Mesodermal cell (in vitro differentiated cells): Measurements from ENCODE around the gene SLC9A3.

Source experiments
- H3K27ac ChIP-seq: 2 replicates; pipeline ENCODE4 v1.7.0; 2013; ENCODE audit warnings: mild to moderate bottlenecking, low read depth, low read length, moderate library complexity; ENCODE audit not compliant: severe bottlenecking
- H3K36me3 ChIP-seq: 2 replicates; pipeline ENCODE4 v1.7.1; 2013; ENCODE audit warnings: mild to moderate bottlenecking, low read length, moderate library complexity; ENCODE audit not compliant: control insufficient read depth, insufficient read depth
- H3K4me1 ChIP-seq: one replicate; pipeline ENCODE4 v1.7.1; 2013; ENCODE audit warnings: mild to moderate bottlenecking, low read length; ENCODE audit not compliant: insufficient read depth, control insufficient read depth, poor library complexity, severe bottlenecking
- H3K4me3 ChIP-seq: 2 replicates; pipeline ENCODE4 v1.7.0; 2013; ENCODE audit warnings: low read length, control low read depth, mild to moderate bottlenecking; ENCODE audit not compliant: insufficient read depth, poor library complexity, severe bottlenecking; ENCODE audit errors: extremely low read depth
- H3K9me3 ChIP-seq: 2 replicates; pipeline ENCODE4 v1.7.1; 2013; ENCODE audit warnings: mild to moderate bottlenecking, low read length, moderate library complexity; ENCODE audit not compliant: control insufficient read depth
- WGBS, 2 experiments: methylation state at CpG; one replicate each; pipeline ENCODE4 v1.1.5; 2013; ENCODE audit warnings: missing lambda C conversion rate in 2 of 2; ENCODE audit not compliant: insufficient coverage in 2 of 2; 5-methylcytosine and 5-hydroxymethylcytosine counted together

Gene SLC9A3

DNA sequence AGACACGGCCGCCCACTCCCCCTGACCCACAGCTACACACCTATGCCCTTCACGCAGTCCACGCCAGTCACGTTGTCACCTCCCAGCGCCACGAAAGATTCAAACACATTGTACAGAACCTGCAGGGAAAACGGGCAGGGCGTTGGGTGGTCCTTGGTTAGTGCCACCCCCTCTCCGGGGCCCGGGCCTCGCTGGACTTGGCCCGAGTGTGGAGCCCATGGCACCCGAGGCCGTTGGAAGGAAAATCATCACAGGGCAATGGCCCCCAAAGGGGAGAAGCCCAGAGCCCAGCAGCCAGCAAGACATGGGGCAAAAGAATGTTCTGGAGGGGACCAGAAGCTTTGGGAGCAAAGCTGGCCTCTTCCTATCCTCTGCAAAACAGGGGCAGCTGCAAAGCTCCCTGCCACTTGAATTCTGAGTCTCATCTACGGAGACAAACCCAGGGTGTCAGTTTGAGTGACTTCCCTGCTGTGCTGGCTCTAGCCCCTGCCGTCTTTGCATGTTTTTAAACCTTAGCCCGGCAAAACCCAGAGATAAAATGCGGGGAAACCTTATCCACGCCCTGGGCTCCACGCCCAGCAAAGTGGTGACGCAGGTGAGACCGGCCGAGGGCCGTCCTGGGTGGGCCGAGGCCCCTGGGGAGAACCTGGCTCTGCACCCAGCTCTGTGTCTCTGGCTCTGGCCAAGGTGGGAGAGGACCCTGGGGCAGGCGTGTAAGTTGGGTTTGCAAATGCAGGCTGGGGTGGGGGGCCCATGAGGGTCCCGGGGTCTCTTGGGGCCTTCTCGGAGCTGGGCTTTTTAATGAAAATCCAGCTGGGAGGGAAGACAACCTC, 38.9 kb downstream of the SLC9A3 start:
- H3K36me3 ChIP-seq: no peaks in the 10 kb centered on the region
- H3K4me1 ChIP-seq: no peaks in the 10 kb centered on the region
- no peaks in the 10 kb centered on the region for H3K9me3 ChIP-seq
- H3K4me3 ChIP-seq: no peak overlapping the region
- H3K27ac ChIP-seq: no peak overlapping the region
- WGBS, 2 experiments: 82 to 83% methylated on average over 28 to 29 of the region's 29 CpGs

DNA sequence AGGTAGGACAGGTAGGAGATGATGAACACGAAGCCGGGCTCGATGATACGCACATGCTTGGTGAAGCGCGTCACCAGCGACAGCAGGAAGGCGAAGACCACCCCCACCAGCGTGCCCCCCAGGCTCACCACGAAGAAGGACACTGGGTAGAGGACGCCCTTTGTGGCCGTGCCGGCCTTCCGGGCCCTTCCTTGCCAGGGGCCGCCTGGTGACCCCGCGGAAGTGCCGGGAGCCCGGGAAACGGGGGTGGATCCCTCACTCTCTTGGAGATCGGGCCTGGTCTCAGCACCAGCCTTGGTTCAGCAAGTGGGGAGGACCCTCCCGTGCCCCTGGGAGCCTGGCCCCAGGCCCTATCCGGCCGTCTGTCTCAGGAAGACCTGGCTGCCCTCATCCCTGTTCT, 39.7 kb downstream of the SLC9A3 start:
- H3K9me3 ChIP-seq: no peaks in the 10 kb centered on the region
- no peak overlapping the region for H3K4me3 ChIP-seq
- no peak overlapping the region for H3K27ac ChIP-seq
- 95 to 96% methylated on average over 24 of the region's 24 CpGs for WGBS, 2 experiments
- no peaks in the 10 kb centered on the region for H3K36me3 ChIP-seq
- no peaks in the 10 kb centered on the region for H3K4me1 ChIP-seq

DNA sequence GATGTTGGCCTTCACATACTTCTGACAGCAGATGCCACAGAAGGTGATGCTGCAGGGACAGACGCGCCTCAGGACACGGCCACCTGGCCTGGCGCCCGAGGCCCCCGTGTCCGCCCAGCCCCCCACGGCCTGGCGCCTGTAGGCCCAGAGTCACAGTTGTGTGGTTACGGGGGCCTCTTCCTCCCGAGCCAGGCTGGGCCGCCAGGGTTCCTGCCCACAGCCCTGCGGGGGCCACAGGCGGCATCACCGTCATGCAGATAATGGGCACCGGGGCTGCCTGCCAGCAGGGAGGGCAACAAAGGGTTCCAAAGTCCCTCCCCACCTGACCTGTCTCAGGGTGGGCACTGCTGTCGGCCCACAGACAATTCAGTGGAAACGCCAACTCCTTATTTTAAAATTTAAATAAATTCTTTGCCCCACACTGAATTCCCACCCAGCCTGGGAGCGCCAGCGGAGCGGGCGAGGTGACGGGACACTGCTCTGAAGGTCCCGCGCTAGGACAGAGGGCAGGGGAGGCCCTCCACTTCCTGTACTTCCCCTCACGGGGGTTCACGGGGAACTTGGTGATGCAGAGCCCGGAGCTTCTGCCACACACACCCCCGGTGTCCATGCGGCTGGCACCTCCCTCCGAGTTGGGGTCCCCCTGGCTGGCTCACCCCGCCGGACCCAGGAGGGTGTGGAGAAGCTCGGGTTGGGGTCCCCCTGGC, 40.7 kb downstream of the SLC9A3 start:
- H3K27ac ChIP-seq: no peak overlapping the region
- no peaks in the 10 kb centered on the region for H3K36me3 ChIP-seq
- no peaks in the 10 kb centered on the region for H3K9me3 ChIP-seq
- H3K4me1 ChIP-seq: no peaks in the 10 kb centered on the region
- no peak overlapping the region for H3K4me3 ChIP-seq
- 90 to 96% methylated on average over 22 to 27 of the region's 34 CpGs for WGBS, 2 experiments

DNA sequence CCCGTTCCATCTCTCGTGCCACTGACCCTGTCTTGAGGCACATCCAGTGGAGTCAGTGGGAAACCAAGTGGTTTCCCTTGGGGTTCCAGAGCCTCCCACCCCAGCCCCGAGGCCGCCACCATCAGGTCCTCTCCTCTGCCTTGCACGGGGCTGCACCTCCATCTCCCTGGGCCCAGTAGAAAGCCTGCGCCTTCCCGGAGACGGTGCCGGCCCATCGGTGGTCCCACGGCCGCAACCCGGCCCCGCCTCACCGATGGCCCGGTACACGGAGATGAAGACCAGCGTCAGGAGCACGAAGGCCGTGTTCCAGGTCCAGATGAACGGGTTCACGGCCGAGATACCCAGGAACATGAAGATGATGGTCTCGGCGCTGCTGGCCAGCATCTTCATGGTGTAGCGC, 41.2 kb downstream of the SLC9A3 start:
- WGBS, 2 experiments: 94 to 96% methylated on average over 22 to 25 of the region's 26 CpGs
- H3K9me3 ChIP-seq: no peaks in the 10 kb centered on the region
- no peaks in the 10 kb centered on the region for H3K4me1 ChIP-seq
- H3K27ac ChIP-seq: no peak overlapping the region
- no peaks in the 10 kb centered on the region for H3K36me3 ChIP-seq
- H3K4me3 ChIP-seq: no peak overlapping the region

DNA sequence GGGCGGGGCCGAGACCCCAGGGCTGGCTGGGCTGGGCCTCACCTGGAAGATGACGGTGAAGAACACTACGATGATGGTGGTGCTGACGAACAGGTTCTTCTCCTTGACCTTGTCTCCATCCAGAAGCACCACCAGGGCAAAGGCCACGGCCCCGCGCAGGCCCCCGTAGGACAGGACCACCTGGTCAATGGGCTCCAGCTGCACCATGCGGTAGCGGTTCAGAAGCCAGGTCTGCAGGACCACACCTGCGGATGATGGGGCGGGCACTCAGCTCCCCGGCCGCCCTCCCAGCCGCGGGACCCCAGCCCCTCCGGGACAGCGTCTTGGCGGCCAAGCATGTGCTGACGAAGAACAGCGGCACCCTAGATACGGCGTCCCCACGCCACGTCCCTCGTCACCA, 41.7 kb downstream of the SLC9A3 start:
- H3K9me3 ChIP-seq: no peaks in the 10 kb centered on the region
- H3K27ac ChIP-seq: no peak overlapping the region
- H3K36me3 ChIP-seq: no peaks in the 10 kb centered on the region
- 94 to 98% methylated on average over 26 to 27 of the region's 27 CpGs for WGBS, 2 experiments
- no peaks in the 10 kb centered on the region for H3K4me1 ChIP-seq
- no peak overlapping the region for H3K4me3 ChIP-seq

DNA sequence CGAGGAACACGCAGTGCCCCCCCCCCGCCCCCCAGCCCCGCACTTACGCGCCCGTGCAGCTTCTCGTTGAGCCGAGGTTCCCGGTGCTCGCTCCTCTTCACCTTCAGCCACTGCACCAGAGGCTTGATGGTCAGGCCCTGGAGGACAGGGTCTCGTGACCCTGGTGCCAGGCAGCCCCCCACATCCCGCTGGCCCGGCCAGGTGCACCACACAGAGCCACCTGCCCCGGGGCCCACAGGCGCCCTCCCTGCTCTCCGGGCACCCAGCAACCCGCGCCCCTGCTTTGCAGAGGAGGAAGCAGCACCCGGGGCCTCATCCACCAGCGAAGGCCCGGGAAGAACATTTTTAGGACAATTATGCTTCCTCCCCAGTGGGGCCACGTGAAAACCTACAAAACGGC, 42.2 kb downstream of the SLC9A3 start:
- H3K4me1 ChIP-seq: no peaks in the 10 kb centered on the region
- no peaks in the 10 kb centered on the region for H3K9me3 ChIP-seq
- H3K36me3 ChIP-seq: no peaks in the 10 kb centered on the region
- H3K4me3 ChIP-seq: no peak overlapping the region
- no peak overlapping the region for H3K27ac ChIP-seq
- 96 to 97% methylated on average over 18 to 20 of the region's 24 CpGs for WGBS, 2 experiments

DNA sequence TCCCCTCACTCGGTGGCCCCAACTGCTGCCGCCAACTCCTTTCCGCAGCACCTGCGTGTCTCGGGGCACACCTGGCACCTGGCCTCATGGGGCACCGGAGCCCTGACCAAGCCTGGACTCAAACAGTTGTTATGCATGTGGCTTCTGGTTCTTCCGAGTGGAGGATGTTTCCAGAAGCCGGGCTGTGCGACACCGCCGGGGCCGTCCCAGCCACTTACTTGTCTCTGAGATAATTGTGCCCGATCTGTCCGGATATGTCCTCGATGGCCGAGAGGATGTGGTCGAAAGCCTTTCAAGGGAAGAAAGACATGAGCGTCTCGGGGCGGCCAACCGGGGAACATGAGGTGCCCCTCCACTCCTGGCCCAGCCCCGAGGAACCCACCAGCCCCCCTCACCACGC, 42.9 kb downstream of the SLC9A3 start:
- Histone ChIP-seq H3K36me3 (no peaks in the 10 kb centered on the region), H3K4me1 (no peaks in the 10 kb centered on the region)
- WGBS, 2 experiments: 88 to 97% methylated on average over 17 to 21 of the region's 23 CpGs

DNA sequence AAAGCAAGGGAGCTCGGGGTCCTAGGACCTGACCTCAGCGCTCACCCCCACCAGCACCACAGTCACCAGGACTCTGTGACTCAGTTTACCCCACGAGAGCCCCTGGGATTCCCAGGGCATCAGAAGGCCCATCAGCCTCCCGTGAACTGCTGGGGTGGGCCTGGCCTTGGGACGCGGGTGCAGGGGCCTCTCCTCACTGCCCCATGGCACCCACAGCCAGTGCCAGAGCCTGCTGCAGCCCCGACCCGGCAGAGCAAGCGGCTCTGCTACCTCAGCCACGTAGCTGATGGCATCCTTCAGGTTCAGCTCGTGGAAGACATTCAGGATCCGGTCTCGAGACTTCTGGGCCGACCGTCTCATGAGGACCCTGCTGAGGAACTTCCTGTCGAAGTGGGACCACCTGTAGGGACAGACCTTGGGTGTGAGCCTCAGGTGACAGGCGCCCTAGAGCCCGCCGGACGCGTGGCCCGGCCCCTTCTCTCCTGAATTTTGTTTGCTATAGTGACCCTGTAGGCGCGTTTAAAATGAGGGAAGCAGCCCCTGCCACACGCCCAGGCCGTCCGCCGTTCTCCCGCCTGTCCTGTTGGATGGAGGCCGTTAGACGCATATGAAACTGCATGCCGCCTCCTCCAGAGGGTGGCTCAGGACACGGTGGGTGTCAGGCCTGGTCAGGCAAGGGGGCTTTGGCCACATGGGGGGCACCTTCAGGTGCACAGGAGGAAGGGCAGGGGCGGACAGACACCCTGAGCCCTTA, 44.5 kb downstream of the SLC9A3 start:
- Histone ChIP-seq H3K9me3 (no peaks in the 10 kb centered on the region), H3K4me3 (no peak overlapping the region), H3K27ac (no peak overlapping the region), H3K4me1 (peaks cover 5% of the 10 kb centered on the region), H3K36me3 (no peaks in the 10 kb centered on the region)
- WGBS, 2 experiments: 86 to 87% methylated on average over 30 to 34 of the region's 34 CpGs

More for the DNA sequence above, 42.9 kb downstream of the SLC9A3 start:
- no peak overlapping the region for H3K4me3 ChIP-seq
- no peak overlapping the region for H3K27ac ChIP-seq
- H3K9me3 ChIP-seq: no peaks in the 10 kb centered on the region

DNA sequence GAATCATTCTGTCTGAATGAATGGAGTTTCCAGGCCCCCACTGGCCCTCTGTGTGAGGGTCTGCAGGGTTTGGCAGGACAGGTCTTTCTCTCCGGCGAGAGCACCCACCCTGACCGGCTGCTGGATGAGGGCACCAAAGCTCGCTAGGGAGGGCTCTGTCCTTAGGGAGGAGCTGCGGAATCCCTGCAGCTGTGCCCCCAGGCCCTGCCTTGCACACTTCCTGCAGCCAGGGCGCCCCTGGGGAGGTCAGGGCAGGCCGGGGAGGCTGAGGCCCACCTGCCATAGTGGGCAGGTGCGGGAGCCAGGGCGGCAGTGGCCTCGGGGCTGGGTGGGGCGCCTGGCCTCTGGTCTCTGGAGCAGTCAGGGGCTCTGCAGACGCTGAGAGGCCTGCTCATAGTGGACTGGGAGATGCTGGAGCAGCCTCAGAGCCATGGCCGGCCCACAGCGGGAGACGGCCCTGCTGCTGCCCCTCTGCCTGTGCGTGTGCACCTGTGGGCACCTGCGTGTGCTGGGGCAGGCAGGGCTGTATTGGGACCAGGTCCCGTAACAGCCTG, 45.2 kb downstream of the SLC9A3 start:
- no peak overlapping the region for H3K4me3 ChIP-seq
- H3K4me1 ChIP-seq: peaks cover 6% of the 10 kb centered on the region
- 90 to 91% methylated on average over 18 of the region's 18 CpGs for WGBS, 2 experiments
- H3K9me3 ChIP-seq: no peaks in the 10 kb centered on the region
- H3K27ac ChIP-seq: no peak overlapping the region
- no peaks in the 10 kb centered on the region for H3K36me3 ChIP-seq

DNA sequence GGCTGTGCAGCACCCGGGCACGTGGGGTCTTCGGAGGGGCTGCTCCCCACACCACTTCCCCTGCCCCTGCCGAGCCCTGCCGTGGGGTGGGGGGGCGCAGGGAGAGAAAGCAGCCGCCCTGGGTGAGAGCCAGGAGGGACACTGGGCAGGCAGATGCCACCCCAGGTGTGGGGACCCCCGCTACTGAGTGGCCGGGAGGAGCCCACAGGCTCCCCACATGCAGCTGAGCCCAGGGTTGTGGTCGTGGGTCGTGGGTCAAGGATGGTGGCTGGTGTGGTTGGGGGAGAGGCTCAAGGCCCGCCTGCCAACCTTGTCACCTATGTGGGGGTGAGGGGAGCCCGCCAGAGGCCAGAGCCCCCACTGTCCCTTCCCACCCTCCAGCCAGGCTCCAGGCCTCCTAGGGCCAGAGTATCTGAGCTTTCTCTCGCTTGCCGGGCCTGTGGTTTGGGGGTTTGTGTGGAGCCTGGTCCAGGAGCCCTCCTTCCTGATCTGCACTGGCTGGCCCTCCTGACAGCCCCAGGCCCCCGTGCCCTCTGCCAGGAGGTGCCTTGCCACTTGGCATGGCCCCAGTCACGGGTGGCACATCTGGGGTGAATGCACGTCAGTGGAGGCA, 45.8 kb downstream of the SLC9A3 start:
- WGBS, 2 experiments: 90 to 91% methylated on average over 14 to 15 of the region's 18 CpGs
- Histone ChIP-seq H3K9me3 (no peaks in the 10 kb centered on the region), H3K4me3 (no peak overlapping the region), H3K36me3 (no peaks in the 10 kb centered on the region), H3K4me1 (peaks cover 6% of the 10 kb centered on the region), H3K27ac (no peak overlapping the region)
